SIG-M5 treated with dmso at 0.1 percent for 504 hours (cell line): ENCODE measurements around the gene DGKA.
"Not testable (repeated sequence)": the region's sequence is repeated elsewhere in the genome, so short reads cannot be mapped to it uniquely, and the experiment has no call there.

Experiments used
- DNase-seq: peaks from one replicate; lab custom pipeline; 2025; ENCODE audit not compliant: unreplicated experiment; lab: John Stamatoyannopoulos, UW

Gene DGKA

DNA sequence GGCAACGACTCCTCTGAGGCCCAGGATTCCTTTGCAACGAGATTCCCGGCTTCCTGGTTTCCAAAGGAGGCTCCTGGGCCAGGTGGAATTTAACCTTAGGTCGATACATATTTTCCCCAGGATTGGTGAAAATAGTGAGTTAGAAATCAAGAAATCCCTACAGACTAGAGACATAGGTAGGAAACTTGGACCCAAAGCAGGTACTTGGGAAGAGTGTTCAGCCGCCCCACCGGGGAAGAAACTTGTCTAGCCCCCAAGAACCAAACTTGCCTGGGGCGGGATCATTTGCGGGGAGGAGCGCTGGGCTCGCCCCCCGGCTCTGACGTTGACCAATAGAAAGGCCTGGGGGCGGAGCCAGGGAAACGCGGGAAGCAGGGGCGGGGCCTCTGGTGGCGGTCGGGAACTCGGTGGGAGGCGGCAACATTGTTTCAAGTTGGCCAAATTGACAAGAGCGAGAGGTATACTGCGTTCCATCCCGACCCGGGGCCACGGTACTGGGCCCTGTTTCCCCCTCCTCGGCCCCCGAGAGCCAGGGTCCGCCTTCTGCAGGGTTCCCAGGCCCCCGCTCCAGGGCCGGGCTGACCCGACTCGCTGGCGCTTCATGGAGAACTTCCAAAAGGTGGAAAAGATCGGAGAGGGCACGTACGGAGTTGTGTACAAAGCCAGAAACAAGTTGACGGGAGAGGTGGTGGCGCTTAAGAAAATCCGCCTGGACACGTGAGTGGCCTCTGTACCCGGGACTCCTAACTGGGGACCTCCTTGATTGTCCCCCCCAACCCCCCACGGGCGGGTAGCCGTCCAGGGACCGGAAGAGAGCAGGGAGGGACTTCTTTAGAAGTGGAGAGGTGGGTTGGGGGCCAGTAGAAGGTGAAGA, 35.7 kb downstream of the DGKA start, which contains the start of gene CDK2:
Gene CDK2, plus strand, starts transcription at position 423 of the 874 bp plus-strand sequence. Its CDS starts 179 bp downstream, at position 602.
- DNase-seq: peak; percentile 90

DNA sequence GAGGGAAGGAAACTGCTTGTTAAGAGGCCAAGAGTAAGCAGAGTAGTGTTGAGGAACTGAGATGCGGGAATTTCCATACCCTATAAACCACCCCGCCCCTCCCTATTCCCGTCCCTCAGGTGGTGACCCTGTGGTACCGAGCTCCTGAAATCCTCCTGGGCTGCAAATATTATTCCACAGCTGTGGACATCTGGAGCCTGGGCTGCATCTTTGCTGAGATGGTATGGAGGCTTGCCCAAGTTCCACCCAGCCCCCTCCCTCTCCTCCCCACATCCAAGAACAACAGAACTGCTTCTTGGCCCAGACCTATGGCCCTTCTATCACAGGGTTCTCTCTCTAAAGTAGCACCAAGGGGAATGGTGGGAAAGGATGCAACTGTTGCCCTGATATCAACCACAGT, 38.4 kb downstream of the DGKA start:
- no peak for DNase-seq

DNA sequence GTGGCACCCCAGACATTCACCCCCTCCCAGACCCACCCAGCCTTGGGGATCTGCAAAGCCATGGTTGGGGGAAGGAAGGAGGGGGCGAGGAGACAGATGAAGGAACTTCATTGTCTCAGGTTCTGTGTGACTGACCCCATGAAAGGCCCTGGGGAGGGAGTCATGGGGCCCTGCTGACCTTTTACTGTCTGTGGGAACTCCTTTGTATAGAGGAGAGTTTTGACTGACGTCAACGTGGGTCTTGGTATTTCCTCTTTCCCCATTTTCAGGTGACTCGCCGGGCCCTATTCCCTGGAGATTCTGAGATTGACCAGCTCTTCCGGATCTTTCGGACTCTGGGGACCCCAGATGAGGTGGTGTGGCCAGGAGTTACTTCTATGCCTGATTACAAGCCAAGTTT, 39.8 kb downstream of the DGKA start:
- no peak for DNase-seq

DNA sequence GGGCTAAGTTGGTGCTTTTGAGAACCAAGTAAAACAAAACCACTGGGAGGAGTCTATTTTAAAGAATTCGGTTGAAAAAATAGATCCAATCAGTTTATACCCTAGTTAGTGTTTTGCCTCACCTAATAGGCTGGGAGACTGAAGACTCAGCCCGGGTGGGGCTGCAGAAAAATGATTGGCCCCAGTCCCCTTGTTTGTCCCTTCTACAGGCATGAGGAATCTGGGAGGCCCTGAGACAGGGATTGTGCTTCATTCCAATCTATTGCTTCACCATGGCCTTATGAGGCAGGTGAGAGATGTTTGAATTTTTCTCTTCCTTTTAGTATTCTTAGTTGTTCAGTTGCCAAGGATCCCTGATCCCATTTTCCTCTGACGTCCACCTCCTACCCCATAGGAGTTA, 41.1 kb downstream of the DGKA start:
- DNase-seq: no peak

DNA sequence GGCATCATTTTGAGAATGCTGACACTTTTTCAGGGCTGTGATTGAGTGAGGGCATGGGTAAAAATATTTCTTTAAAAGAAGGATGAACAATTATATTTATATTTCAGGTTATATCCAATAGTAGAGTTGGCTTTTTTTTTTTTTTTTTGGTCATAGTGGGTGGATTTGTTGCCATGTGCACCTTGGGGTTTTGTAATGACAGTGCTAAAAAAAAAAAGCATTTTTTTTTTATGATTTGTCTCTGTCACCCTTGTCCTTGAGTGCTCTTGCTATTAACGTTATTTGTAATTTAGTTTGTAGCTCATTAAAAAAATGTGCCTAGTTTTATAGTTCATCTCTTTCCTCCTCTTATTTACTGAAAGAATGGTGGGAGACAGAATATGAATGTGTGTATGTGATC, 41.5 kb downstream of the DGKA start:
- no peak for DNase-seq

DNA sequence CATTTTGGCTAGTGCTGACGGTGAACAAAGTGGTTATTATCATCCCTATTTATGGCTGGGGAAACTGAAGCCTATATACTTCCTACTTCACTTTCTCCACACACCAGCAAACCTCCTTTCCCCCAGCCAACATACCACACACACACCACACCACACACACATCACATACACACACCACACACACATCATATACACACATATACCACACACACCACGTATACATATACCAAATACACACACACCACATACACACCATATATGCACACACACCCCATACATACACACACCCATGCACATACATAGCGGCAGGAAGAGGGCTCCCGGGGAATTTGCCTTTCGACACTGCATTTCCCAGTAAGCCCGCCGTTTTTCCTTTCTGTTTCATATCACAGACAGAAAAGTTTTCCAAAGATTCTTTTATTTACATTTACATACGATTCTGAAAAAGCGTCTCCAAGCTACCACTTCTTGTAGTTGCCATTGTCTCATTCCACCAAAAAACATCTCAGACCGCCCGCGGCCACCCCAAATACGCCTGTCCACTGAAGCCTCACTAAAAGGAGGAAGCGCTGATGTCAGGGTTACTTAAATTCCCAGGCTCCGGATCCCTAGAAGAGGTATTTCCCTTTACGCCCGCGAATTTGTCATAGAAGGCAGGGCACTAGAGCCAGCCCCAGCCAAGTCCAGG, 42.1 kb downstream of the DGKA start:
- peak; percentile 44 for DNase-seq

DNA sequence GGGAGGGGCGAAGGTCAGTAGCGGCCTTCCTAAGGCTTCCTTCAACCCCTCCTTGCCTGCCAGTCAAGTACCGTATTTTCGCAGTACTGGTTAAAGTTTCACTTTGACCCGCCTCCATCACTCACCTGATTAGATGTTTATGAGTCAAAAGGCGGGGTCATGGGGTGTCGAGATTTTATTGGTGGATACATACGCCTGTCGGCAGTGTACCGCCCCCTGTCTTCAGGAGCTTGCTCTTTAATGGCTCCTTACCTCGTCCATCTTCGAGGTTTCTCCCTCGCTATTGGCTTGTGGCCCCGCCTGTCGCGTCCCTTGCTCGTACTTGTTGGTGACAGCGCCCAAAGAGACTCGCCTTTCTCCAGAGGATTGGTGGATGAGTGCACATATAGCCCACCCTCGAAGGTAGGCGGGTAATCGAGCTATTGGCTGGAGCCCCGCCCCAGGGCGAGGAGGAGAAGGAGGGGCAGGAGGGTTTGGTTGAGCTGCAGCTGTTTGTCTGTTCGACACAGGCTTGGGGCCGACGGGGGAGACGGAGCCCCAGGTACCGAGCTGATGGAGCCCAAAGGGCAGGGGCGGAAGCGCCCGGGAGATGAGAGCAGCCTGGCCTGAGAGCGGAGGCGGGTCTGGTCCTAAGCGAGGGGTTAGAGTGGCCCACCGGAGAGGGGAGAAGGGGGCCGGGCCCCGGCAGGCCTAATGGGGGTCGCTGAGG, 42.8 kb downstream of the DGKA start, which contains the start of gene RAB5B:
Gene RAB5B, plus strand, starts transcription at position 480 of the 709 bp plus-strand sequence. CDS start 12,883 bp downstream, outside the sequence.
- DNase-seq: peak; percentile 100

DNA sequence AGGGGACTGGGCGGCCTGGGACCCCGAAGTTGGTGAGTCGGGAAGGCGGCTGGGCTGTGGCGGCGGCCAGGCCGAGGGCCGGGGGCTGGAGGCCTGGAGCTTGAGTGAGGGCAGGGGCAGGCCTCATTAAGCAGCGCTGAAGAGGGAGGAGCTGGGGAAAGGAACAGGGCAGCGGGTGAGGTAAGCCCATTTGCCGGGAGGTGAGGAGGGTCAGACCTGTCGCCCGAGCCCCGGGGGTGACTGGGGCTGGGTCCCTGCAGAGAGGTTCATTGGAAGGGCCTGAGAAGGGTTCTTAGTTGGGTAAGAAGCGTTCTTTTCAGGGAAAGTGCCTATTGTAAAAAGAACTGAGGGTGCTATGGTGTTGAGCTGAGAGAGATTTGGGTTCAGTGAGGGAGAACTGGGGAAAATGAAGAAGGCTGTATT, 43.4 kb downstream of the DGKA start:
- DNase-seq: peak; percentile 37

DNA sequence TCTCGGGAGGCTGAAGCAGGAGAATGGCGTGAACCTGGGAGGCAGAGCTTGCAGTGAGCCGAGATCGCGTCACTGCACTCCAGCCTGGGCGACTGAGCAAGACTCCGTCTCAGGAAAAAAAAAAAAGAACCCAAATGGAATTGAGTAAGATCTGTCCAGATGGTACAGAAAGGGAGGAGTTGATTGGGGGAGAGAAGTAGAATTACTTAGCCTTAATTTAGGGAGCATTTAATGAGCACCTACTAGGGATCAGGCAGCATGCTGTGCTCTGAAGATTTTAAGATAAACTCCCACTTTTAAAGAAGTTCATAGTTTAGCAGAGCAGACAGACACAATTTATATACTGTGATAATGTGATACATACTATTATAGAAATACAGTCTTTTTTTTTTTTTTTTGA, 47.4 kb downstream of the DGKA start:
- DNase-seq: no peak

DNA sequence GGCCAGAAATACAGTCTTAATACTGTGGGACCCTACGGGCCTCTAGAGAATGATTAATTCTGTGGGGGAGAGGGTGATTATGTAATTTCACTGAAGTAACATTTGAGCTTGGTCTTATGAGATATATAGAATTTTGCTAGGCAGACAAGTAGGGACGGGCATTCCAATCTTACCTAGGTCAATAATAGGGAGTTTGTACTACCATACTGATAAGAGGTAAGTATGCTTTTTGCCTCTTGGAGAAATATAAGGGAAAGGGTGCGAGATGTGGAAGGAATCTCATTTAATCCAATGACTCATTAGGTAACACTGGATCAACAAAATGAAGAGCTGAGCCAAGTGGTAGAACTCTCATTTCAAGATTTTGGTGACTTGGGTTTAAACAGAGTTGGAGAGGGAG, 48.1 kb downstream of the DGKA start:
- DNase-seq: no peak

DNA sequence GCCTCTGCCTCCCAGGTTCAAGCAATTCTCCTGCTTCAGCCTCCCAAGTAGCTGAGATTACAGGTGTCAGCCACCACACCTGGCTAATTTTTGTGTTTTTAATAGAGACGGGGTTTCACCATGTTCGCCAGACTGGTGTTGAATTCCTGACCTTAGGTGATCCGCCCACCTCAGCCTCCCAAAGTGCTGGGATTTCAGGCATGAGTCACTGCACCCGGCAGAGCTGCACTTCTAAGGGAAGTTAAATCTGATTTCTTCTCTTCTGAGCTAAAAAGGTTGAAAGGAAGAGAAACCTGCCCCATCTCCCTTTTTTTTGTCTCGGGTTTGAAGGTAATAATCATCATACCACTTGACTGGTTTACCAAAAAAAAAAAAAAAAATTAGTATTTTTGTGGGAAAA, 50.9 kb downstream of the DGKA start:
- not testable (repeated sequence) for DNase-seq

DNA sequence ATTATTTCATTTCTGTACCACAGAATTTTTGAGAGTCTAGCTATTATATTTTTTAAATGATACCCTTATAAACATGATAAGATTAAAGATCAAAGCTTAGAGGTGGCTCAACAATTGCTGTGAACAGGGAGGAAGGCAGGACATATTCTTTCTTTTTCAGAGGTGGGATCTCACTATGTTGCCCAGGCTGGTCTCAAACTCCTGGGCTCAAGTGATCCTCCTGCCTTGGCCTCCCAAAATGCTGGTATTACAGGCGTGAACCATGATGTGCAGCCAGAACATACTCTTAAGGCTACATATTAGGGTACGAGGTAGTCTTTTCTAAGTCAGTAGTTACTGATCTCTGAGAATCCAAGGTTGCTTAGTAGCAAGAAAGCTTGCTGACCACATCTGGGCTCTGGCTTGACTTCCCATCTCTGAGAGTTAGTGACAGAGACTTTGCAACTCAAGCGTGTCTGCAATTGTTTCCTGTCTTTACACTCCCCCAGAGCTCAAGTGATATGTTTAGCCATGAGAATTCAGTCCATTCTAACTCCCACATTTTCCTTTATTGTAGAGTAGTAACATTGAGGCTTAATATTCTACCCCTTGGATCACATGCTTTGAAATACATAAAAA, 51.5 kb downstream of the DGKA start:
- DNase-seq: peak; percentile 21

DNA sequence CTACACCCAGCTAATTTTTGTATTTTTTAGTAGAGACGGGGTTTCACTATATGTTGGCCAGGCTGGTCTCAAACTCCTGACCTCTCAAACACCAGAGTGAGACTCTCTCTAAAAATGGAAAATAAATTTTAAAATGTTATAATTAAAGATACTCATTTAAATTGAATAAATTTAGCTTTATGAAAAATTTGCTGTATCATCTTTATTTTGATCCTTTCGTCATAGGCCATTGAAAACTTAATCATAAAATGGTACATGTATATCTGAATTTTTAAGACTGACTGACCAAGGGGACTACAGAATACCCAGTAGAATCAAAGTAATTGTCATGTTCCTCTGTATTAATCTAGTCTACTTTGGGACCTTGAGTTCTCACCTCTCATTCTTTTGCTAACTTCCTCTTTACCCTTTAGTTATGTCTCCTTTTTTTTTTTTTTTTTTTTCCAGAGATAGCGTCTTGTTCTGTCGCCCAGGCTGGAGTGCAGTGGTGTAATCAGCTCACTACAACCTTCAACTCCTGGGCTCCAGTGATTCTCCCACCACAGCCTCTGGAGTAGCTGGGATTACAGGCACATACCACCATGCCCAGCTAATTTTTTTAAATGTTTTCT, 52.4 kb downstream of the DGKA start:
- DNase-seq: peak; percentile 61

DNA sequence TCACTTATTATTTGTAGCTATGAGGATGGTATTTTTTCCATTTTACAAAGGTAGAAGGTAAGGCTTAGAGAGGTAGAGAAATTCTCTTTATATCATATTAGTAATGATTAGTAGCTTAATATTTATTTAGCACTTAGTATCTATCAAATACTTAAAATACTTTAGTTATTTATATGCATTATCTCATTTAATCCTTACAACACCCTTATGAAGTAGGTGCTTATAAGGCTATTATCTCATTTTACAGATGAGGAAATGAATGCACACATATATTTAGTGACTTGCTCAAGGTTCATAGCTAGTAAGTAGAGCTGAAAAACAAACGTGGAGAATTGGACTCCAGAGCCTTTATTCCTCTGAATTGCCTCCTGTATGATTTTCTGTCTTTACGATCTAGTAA, 53.9 kb downstream of the DGKA start:
- no peak for DNase-seq

DNA sequence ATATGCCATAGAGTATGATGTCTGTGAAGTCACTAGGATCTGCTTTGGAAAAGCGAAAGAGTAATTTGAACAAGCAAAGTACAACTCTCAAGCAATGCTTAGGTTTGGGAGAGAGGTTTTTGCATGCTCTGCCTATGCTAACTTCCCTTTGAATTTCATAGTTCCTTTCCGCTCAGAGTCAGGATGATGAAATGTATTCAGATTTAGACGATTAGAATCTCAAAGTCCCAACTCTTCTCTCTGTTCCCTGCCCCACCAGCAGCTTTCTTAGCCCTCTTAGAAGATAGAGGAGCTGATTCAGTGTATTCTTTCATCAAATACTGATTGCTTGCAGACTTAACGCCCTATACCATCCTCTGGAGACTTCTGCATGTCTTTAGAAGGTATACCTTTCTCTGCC, 54.4 kb downstream of the DGKA start:
- no peak for DNase-seq

DNA sequence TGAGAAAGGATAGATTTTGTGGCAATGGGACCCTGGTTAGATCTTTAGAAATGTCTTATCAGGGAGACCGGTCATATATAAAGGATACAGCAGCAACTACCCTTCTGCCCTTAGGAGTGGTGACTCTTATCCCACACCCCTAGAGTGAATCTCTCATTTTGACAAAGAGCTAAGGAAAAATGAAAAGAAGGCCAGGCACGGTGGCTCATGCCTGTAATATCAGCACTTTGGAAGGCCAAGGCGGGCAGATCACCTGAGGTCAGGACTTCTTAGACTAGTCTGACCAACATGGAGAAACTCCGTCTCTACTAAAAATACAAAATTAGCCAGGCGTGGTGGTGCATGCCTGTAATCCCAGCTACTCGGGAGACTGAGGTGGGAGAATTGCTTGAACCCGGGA, 55.0 kb downstream of the DGKA start:
- DNase-seq: not testable (repeated sequence)

DNA sequence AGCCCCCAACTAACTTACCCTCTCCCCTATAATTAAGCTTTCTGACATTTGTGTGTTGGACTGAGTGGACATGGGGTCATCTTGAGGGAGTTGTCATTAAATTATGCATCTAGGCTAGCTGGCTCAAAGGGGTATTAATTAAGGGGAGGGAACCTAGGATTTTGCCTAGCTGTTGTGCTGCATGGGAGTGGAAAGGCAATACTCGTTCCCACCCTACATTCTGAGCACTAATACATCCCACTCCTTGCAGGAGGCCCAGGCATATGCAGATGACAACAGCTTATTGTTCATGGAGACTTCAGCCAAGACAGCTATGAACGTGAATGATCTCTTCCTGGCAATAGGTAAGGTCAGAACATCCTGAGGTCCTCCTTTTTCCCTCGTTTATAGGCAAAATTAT, 60.1 kb downstream of the DGKA start:
- no peak for DNase-seq

DNA sequence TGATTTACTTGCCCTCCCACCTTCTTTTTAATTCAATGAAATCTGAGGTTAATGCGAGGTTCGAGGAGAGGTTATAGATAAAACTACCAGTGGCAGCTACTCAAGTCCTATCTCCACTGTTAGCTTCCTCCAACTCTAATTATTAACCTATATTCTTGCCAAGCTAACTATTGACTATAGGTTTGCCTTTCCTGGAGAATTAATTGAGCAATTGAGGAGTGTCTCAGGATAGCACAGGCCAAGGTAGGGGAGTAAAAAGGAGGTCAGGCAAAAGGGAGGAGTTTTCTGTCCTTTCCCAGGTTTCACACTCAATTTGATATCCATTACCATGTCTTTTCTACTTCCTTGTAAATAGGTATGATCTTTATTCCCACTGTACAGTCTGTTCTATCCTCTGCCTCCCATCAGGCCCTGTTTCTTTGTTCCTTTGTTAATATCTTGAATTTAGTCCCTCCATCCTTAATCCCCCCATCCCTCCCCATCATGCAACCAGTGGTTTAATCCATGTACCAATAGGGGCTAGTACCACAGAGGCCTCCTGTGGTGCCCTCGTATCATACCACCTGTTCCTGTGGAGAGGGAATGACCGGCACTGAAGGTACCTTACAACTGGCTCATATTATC, 62.4 kb downstream of the DGKA start:
- no peak for DNase-seq

DNA sequence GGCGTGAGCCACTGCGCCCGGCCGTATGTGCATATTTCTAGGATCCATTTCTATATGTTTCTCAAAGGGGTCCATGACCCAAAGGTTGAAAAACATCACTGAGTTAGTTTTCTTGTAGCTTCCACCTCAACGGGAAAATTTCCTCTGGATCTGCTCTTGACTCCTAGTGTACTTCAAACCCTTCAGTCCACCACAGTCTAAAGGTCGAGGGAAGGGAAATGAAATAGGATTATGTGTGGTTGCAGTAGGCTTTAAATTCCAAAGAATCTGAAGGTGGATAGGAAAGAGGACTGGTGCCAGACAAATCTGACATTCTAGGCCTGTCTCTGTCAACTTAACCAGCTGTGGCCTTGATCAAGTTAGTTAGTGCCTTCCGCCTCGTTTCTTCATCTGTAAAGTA, 64.4 kb downstream of the DGKA start:
- no peak for DNase-seq

DNA sequence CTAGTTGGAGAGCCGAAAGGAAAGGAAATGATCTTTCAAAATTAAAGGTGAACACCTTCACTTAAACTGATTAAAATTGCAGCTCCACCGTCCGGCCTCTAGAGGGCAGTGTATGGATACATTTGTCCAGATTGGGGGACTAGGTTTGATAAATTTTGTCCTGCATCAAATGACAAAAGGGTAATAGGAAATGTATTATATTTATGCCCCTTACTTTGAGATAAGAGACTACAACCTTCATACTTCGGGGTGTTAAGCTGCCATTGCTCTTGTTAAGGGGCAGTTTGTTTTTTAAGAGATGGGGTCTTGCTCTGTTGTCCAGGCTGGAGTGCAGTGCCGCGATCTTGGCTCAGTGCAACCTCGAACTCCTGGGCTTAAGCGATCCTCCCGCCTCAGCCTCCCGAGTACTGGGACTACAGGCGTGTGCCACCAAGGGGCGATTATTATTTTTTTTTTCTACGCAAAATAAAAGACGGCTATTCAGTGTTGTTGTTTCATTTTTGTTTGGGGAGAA, 65.3 kb downstream of the DGKA start:
- DNase-seq: peak; percentile 67
